Measurements from ENCODE around the gene TTBK1. TPM values are rescaled to one million over a fixed set of nuclear protein-coding genes. Genes with fewer than 3 reads are reported as not detected.

Gene TTBK1
- total RNA-seq, 1 experiment from 2014 or later: 0.68 TPM

DNA sequence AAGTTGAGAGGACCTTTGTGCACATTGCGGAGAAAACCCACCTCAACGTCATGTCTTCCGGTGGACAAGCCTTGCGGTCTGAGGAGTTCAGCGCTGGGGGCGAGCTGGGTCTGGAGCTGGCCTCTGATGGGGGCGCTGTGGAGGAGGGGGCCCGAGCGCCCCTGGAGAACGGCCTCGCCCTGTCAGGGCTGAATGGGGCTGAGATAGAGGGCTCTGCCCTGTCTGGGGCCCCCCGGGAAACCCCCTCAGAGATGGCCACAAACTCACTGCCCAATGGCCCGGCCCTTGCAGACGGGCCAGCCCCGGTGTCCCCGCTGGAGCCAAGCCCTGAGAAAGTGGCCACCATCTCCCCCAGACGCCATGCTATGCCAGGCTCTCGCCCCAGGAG is 40.2 kb downstream of the TTBK1 start:
- no peaks in the 10 kb centered on the region for H3K36me3 Mint-ChIP-seq
- POLR2A ChIA-PET: no interaction called here
- DNase-seq (ENCODE audit: low spot score): no peak
- H3K4me3 Mint-ChIP-seq: no peak overlapping the region
- H3K27me3 Mint-ChIP-seq (ENCODE audit: low read depth): peaks cover 21% of the 10 kb centered on the region
- H3K4me1 Mint-ChIP-seq: peaks cover 12% of the 10 kb centered on the region
- TF ChIP-seq ZBTB21 (CRISPR knock-in tag; IDR thresholded peaks at IDR 0.05; ENCODE audit: borderline replicate concordance) (no peak), ESRRA (CRISPR knock-in tag; IDR thresholded peaks at IDR 0.05; ENCODE audit: borderline replicate concordance) (no peak), ELF4 (CRISPR knock-in tag; IDR thresholded peaks at IDR 0.05; ENCODE audit: low read depth) (no peak), IRF1 (CRISPR knock-in tag; IDR thresholded peaks at IDR 0.05) (no peak), HMGXB4 (CRISPR knock-in tag; IDR thresholded peaks at IDR 0.05) (no peak), STAT6 (CRISPR knock-in tag; conservative IDR thresholded peaks at IDR 0.05; ENCODE audit: low read depth) (no peak), PRRX2 (CRISPR knock-in tag; IDR thresholded peaks at IDR 0.05) (no peak), ETV6 (CRISPR knock-in tag; IDR thresholded peaks at IDR 0.05) (no peak), RELA (CRISPR knock-in tag; IDR thresholded peaks at IDR 0.05; ENCODE audit: borderline replicate concordance) (no peak), SMAD4 (CRISPR knock-in tag; IDR thresholded peaks at IDR 0.05) (no peak), ZNF423 (CRISPR knock-in tag; IDR thresholded peaks at IDR 0.05) (no peak)
- no peak for ATAC-seq
- no peak overlapping the region for H3K27ac Mint-ChIP-seq
- no peaks in the 10 kb centered on the region for H3K9me3 Mint-ChIP-seq
- CTCF ChIA-PET: interaction anchor here (1.0 kb wide), 1 partner anchor 54 kb away, joined by 3 read pairs; the partner anchor contains the start of gene DNPH1

- Mint-ChIP-seq H3K36me3 (no peaks in the 10 kb centered on the region), H3K27ac (no peak overlapping the region), H3K4me1 (peaks cover 8% of the 10 kb centered on the region), H3K27me3 (ENCODE audit: low read depth) (peaks cover 22% of the 10 kb centered on the region), H3K4me3 (no peak overlapping the region), H3K9me3 (no peaks in the 10 kb centered on the region)
- ChIA-PET CTCF (interaction anchor here (1.0 kb wide), 1 partner anchor 55 kb away, joined by 3 read pairs; the partner anchor contains the start of gene DNPH1), POLR2A (no interaction called here)
- ATAC-seq (no peak), DNase-seq (ENCODE audit: low spot score) (no peak)
- TF ChIP-seq, protein P1, sequence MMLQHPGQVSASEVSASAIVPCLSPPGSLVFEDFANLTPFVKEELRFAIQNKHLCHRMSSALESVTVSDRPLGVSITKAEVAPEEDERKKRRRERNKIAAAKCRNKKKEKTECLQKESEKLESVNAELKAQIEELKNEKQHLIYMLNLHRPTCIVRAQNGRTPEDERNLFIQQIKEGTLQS (CRISPR knock-in tag; conservative IDR thresholded peaks at IDR 0.05): no peak
- TF ChIP-seq, protein P2, sequence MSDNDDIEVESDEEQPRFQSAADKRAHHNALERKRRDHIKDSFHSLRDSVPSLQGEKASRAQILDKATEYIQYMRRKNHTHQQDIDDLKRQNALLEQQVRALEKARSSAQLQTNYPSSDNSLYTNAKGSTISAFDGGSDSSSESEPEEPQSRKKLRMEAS (CRISPR knock-in tag; IDR thresholded peaks at IDR 0.05): no peak
- no peak for TF ChIP-seq GRHL2 (CRISPR knock-in tag; IDR thresholded peaks at IDR 0.05; ENCODE audit: insufficient replicate concordance, severe bottlenecking)
- TF ChIP-seq FOXP4 (CRISPR knock-in tag; IDR thresholded peaks at IDR 0.05): no peak
- TF ChIP-seq PRRX2 (CRISPR knock-in tag; IDR thresholded peaks at IDR 0.05): no peak
- no peak for TF ChIP-seq CREB1 (CRISPR knock-in tag; IDR thresholded peaks at IDR 0.05)
- no peak for TF ChIP-seq TCF7 (CRISPR knock-in tag; IDR thresholded peaks at IDR 0.05; ENCODE audit: low read depth)
- no peak for TF ChIP-seq KAT7 (CRISPR knock-in tag; IDR thresholded peaks at IDR 0.05; ENCODE audit: borderline replicate concordance)
- TF ChIP-seq IRF2 (CRISPR knock-in tag; IDR thresholded peaks at IDR 0.05; ENCODE audit: borderline replicate concordance, low read depth): no peak
- no peak for TF ChIP-seq ZNF512 (CRISPR knock-in tag; IDR thresholded peaks at IDR 0.05; ENCODE audit: borderline replicate concordance)
- no peak for TF ChIP-seq CTCF (IDR thresholded peaks at IDR 0.05)
- no peak for TF ChIP-seq ZNF671 (CRISPR knock-in tag; IDR thresholded peaks at IDR 0.05)
These were observed 40.6 kb downstream of the TTBK1 start for GRCh38 chr6:43283905-43284304.

All from WTC11 (cell line).